ENCODE measurements around the gene YAE1. TPM values are rescaled to one million over a fixed set of nuclear protein-coding genes. Genes with fewer than 3 reads are reported as not detected.

YAE1 gene
- total RNA-seq, 3 donors from 2014 or later = 14.4 to 34.7 (median 24.6) TPM

- H3K36me3 ChIP-seq = no peaks in the 10 kb centered on the region
- no peaks in the 10 kb centered on the region for H3K9me3 ChIP-seq
- H3K4me3 ChIP-seq = peak overlapping the region; percentile 33 to 66 (median 44)
- TF ChIP-seq CTCF (IDR thresholded peaks at IDR 0.05) (no peak), POLR2AphosphoS5 (IDR thresholded peaks at IDR 0.05) (peak in 1 of 3 donors; percentile 14), POLR2A (IDR thresholded peaks at IDR 0.05) (no peak)
- peak overlapping the region; percentile 76 to 89 for H3K27ac ChIP-seq
- DNase-seq (ENCODE audit: low spot score in 2 of 2) = no peak
- no peaks in the 10 kb centered on the region for H3K4me1 ChIP-seq
- H3K27me3 ChIP-seq = no peaks in the 10 kb centered on the region
- intact Hi-C loops (cut with DNase I; ENCODE audit: low total_unique reads) = no loop called here
Observed at GRCh38 chr7:39609113-39609934, 43.1 kb downstream of the YAE1 start.

GRCh38 chr7:39609935-39610263 lies 43.7 kb downstream of the YAE1 start:
- Histone ChIP-seq H3K27ac (peak overlapping the region; percentile 76 to 89), H3K27me3 (no peaks in the 10 kb centered on the region), H3K4me3 (peak overlapping the region; percentile 33 to 66 (median 44)), H3K4me1 (no peaks in the 10 kb centered on the region), H3K36me3 (no peaks in the 10 kb centered on the region), H3K9me3 (no peaks in the 10 kb centered on the region)
- TF ChIP-seq POLR2A (IDR thresholded peaks at IDR 0.05) (no peak), POLR2AphosphoS5 (IDR thresholded peaks at IDR 0.05) (no peak), CTCF (IDR thresholded peaks at IDR 0.05) (no peak)
- intact Hi-C loops (cut with DNase I; ENCODE audit: low total_unique reads) = no loop called here
- no peak for DNase-seq (ENCODE audit: low spot score in 2 of 2)

GRCh38 chr7:39613577-39613976 lies 47.4 kb downstream of the YAE1 start:
- Histone ChIP-seq H3K4me1 (no peaks in the 10 kb centered on the region), H3K27ac (no peak overlapping the region), H3K9me3 (no peaks in the 10 kb centered on the region), H3K4me3 (no peak overlapping the region), H3K27me3 (no peaks in the 10 kb centered on the region), H3K36me3 (no peaks in the 10 kb centered on the region)
- DNase-seq (ENCODE audit: low spot score in 2 of 2) = no peak
- TF ChIP-seq POLR2AphosphoS5 (IDR thresholded peaks at IDR 0.05) = no peak
- TF ChIP-seq POLR2A (IDR thresholded peaks at IDR 0.05) = no peak
- no peak for TF ChIP-seq CTCF (IDR thresholded peaks at IDR 0.05)
- intact Hi-C loops (cut with DNase I; ENCODE audit: low total_unique reads) = no loop called here

GRCh38 chr7:39614299-39614698 lies 48.1 kb downstream of the YAE1 start:
- intact Hi-C loops (cut with DNase I; ENCODE audit: low total_unique reads) = no loop called here
- no peak overlapping the region for H3K4me3 ChIP-seq
- TF ChIP-seq POLR2AphosphoS5 (IDR thresholded peaks at IDR 0.05) = no peak
- TF ChIP-seq CTCF (IDR thresholded peaks at IDR 0.05) = no peak
- no peak for TF ChIP-seq POLR2A (IDR thresholded peaks at IDR 0.05)
- no peaks in the 10 kb centered on the region for H3K36me3 ChIP-seq
- DNase-seq (ENCODE audit: low spot score in 2 of 2) = no peak
- H3K27me3 ChIP-seq = no peaks in the 10 kb centered on the region
- H3K27ac ChIP-seq = no peak overlapping the region
- no peaks in the 10 kb centered on the region for H3K9me3 ChIP-seq
- no peaks in the 10 kb centered on the region for H3K4me1 ChIP-seq

- TF ChIP-seq POLR2AphosphoS5 (IDR thresholded peaks at IDR 0.05) (no peak), CTCF (IDR thresholded peaks at IDR 0.05) (no peak), POLR2A (IDR thresholded peaks at IDR 0.05) (no peak)
- intact Hi-C loops (cut with DNase I; ENCODE audit: low total_unique reads) = no loop called here
- no peaks in the 10 kb centered on the region for H3K4me1 ChIP-seq
- H3K36me3 ChIP-seq = no peaks in the 10 kb centered on the region
- no peak for DNase-seq (ENCODE audit: low spot score in 2 of 2)
- H3K27ac ChIP-seq = no peak overlapping the region
- no peaks in the 10 kb centered on the region for H3K9me3 ChIP-seq
- no peak overlapping the region for H3K4me3 ChIP-seq
- H3K27me3 ChIP-seq = no peaks in the 10 kb centered on the region
Observed at GRCh38 chr7:39615350-39615975, 49.3 kb downstream of the YAE1 start.

All from breast epithelium (tissue), 4 donors.